Erythroblast (primary cell): ENCODE measurements around the gene RAI14.

Source experiments
- GATA1 ChIP-seq: IDR thresholded peaks from 2 replicates; pipeline ENCODE4 v1.6.1; 2011; ENCODE audit warnings: low read depth, mild to moderate bottlenecking, control low read depth, low read length, moderate library complexity
- POLR2A ChIP-seq: IDR thresholded peaks from 2 replicates; pipeline ENCODE4 v1.6.1; 2011; ENCODE audit warnings: mild to moderate bottlenecking, low read length

- TF ChIP-seq POLR2A, result no peak
- TF ChIP-seq GATA1, result no peak
Observed at GRCh38 chr5:34660444-34660843, 4.3 kb downstream of the RAI14 start.
